HFFc6 (cell line): ENCODE data around the gene CDKN2D. TPM values are rescaled to one million over a fixed set of nuclear protein-coding genes. Genes with fewer than 3 reads are reported as not detected.

Experiments
- DNase-seq: peaks from one replicate; pipeline ENCODE4 v3.0.0-alpha.2; 2018
- H3K27ac Mint-ChIP-seq: 2 replicates; pipeline ENCODE4 v1.8.0; 2020; ENCODE audit warnings: mild to moderate bottlenecking, mixed read lengths
- H3K27me3 Mint-ChIP-seq: 2 replicates; pipeline ENCODE4 v1.8.0; 2021; ENCODE audit warnings: mild to moderate bottlenecking, moderate library complexity, mixed read lengths; ENCODE audit not compliant: insufficient read depth
- H3K36me3 Mint-ChIP-seq: 2 replicates; pipeline ENCODE4 v1.8.0; 2021; ENCODE audit warnings: low read depth, mixed read lengths
- H3K4me1 Mint-ChIP-seq: 2 replicates; pipeline ENCODE4 v1.8.0; 2020; ENCODE audit warnings: low read depth, mixed read lengths
- H3K4me3 Mint-ChIP-seq: 2 replicates; pipeline ENCODE4 v1.8.0; 2020; ENCODE audit warnings: mild to moderate bottlenecking, moderate library complexity, mixed read lengths
- H3K9me3 Mint-ChIP-seq: 2 replicates; pipeline ENCODE4 v1.8.0; 2020; ENCODE audit warnings: mild to moderate bottlenecking, mixed read lengths
- total RNA-seq, 6 experiments: library from RNA; stranded (reverse); fragmentation: NEBNext Ultra II Directional; extraction: Animal tissue kit (Norgen Biotek cat#: 25700); gene quantifications; 2 replicates in 1 of 6; 3 replicates in 5 of 6; pipeline ENCODE4 v1.2.3, GENCODE V29; 2021
- TF ChIP-seq, protein P1 (sequence below): fragments of 200-600 bp; sonication (generic); IDR thresholded peaks from 2 replicates; pipeline ENCODE4 v1.5.0; 2021; ENCODE audit warnings: antibody characterized with exemption, mild to moderate bottlenecking

The CDKN2D gene
- total RNA-seq, 6 experiments from 2014 or later = 8.0 to 14.7 (median 13.2) TPM

- H3K27me3 Mint-ChIP-seq = peaks cover 2% of the 10 kb centered on the region; the same call in 1 of the 2 replicates
- H3K9me3 Mint-ChIP-seq = no peaks in the 10 kb centered on the region
- DNase-seq = no peak
- H3K36me3 Mint-ChIP-seq = peaks cover 20% of the 10 kb centered on the region
- no peak overlapping the region for H3K4me3 Mint-ChIP-seq
- TF ChIP-seq, protein P1, sequence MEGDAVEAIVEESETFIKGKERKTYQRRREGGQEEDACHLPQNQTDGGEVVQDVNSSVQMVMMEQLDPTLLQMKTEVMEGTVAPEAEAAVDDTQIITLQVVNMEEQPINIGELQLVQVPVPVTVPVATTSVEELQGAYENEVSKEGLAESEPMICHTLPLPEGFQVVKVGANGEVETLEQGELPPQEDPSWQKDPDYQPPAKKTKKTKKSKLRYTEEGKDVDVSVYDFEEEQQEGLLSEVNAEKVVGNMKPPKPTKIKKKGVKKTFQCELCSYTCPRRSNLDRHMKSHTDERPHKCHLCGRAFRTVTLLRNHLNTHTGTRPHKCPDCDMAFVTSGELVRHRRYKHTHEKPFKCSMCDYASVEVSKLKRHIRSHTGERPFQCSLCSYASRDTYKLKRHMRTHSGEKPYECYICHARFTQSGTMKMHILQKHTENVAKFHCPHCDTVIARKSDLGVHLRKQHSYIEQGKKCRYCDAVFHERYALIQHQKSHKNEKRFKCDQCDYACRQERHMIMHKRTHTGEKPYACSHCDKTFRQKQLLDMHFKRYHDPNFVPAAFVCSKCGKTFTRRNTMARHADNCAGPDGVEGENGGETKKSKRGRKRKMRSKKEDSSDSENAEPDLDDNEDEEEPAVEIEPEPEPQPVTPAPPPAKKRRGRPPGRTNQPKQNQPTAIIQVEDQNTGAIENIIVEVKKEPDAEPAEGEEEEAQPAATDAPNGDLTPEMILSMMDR = no peak
- H3K27ac Mint-ChIP-seq = no peak overlapping the region
- H3K4me1 Mint-ChIP-seq = peaks cover 8% of the 10 kb centered on the region
Observed at GRCh38 chr19:10548746-10549276, 20.0 kb downstream of the CDKN2D start.

- Mint-ChIP-seq H3K4me3 (no peak overlapping the region), H3K36me3 (peaks cover 13% of the 10 kb centered on the region), H3K9me3 (no peaks in the 10 kb centered on the region), H3K27me3 (peaks cover 2% of the 10 kb centered on the region; the same call in 1 of the 2 replicates), H3K4me1 (peaks cover 8% of the 10 kb centered on the region), H3K27ac (no peak overlapping the region)
- TF ChIP-seq, protein P1 = no peak
- DNase-seq = no peak
Observed at GRCh38 chr19:10546817-10547216, 22.0 kb downstream of the CDKN2D start.

DNA sequence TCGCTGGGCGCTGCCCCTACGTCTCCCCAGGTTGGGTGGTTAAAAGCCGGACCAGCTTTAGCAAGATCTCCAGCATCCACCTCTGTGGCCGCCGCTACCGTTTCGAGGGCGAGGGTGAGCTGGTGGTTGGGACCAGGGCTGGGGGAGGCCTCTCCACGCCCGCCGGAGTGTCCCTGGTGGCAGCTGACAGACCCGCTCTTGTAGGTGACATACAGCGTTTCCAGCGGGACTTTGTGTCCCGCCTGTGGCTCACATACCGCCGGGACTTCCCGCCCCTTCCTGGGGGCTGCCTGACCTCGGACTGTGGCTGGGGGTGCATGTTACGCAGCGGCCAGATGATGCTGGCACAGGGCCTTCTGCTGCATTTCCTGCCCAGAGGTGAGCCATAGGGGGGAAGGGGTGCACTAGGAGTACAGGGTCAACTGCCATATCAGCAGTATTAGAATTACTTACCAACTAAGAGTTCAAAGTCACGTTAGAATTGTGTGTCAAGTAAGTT, 24.0 kb downstream of the CDKN2D start:
- Mint-ChIP-seq H3K4me3 (peak overlapping the region; percentile 93), H3K4me1 (peaks cover 8% of the 10 kb centered on the region), H3K9me3 (no peaks in the 10 kb centered on the region), H3K27me3 (peaks cover 4% of the 10 kb centered on the region), H3K27ac (peak overlapping the region; percentile 72), H3K36me3 (no peaks in the 10 kb centered on the region; the same call in 1 of the 2 replicates)
- DNase-seq = no peak
- TF ChIP-seq, protein P1 = no peak

DNA sequence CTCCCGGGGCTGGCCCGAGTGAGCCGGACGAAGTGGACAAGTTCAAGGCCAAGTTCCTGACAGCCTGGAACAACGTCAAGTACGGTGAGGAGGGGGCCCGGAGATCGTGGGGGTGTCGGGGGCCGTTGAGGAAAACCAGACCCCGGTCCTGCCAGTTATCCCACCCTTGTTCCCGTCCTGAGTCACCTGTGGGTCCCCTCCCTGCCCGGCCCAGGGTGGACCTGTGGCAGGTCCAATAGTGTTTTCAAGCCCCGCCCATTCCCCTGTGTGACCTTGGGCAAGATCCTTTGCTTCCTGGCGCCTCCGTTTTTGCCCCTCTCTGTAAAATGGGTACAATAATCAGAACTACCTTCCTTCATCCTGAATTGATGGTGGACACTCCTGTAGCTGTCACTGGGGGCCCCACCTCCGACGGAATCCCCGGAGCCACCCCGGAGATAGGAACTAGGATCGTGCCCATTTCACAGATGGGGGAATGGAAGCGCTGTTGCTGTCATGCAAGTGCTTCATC, 24.5 kb downstream of the CDKN2D start:
- Mint-ChIP-seq H3K4me1 (peaks cover 8% of the 10 kb centered on the region), H3K9me3 (no peaks in the 10 kb centered on the region), H3K36me3 (no peaks in the 10 kb centered on the region; the same call in 1 of the 2 replicates), H3K27me3 (peaks cover 5% of the 10 kb centered on the region), H3K4me3 (peak overlapping the region; percentile 93), H3K27ac (peak overlapping the region; percentile 72)
- DNase-seq = no peak
- TF ChIP-seq, protein P1 = no peak

DNA sequence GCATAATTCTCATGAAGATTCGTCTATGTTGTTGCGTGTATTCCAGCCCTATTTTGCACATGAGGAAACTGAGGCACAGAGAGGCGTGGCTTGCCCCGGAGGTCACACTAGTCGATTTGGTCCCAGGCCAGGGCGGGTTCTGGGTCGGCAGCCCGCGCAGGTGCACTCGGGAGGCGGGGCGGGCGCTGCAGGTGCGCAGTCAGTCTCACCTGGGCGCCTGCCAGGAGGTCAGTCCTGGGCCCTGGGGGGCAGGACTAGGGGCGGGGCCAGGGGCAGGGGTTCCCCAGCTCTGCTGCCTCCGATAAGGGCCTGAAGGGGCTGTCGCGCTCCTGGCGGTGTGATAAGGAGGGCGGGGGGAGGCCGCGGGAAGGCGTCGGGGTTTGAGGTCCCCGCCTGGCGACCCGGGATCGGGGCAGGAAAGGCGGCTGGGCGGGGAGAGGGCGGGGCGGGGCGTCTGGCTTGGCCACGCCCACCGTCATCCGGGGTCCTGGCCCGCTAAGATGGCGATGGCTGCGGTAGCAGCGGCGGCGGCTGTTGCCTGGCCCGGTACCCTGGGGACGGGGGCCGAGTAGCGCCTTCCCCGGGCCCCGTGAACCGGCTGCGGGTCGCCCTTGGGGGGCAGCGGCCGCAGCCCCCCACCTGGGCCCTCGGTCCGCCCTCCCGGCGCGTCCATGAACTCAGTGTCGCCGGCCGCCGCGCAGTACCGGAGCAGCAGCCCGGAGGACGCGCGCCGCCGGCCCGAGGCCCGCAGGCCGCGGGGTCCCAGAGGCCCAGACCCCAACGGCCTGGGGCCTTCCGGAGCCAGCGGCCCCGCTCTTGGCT, 25.1 kb downstream of the CDKN2D start, which contains the start of gene ATG4D:
TSS of gene ATG4D (plus strand) at position 485 of the 822 bp plus-strand sequence. CDS start at position 672, 187 bp downstream.
- H3K27ac Mint-ChIP-seq = peak within 1 kb of the TSS; percentile 72
- TF ChIP-seq, protein P1 = no peak; the same call in 1 of the 2 replicates
- peaks cover 8% of the 10 kb centered on the region for H3K4me1 Mint-ChIP-seq
- H3K9me3 Mint-ChIP-seq = no peaks in the 10 kb centered on the region
- H3K4me3 Mint-ChIP-seq = peak within 1 kb of the TSS; percentile 93
- H3K36me3 Mint-ChIP-seq = no peaks in the 10 kb centered on the region; the same call in 1 of the 2 replicates
- peaks cover 5% of the 10 kb centered on the region for H3K27me3 Mint-ChIP-seq
- peak; percentile 24 for DNase-seq
